ENCODE results near the gene TRPM3.

GRCh38 chr9:70539001-70539400, 582.4 kb downstream of the TRPM3 start:
- TF ChIP-seq EZH2 (IDR thresholded peaks at IDR 0.05; ENCODE audit: low read depth) = no peak
- TF ChIP-seq, protein P1, sequence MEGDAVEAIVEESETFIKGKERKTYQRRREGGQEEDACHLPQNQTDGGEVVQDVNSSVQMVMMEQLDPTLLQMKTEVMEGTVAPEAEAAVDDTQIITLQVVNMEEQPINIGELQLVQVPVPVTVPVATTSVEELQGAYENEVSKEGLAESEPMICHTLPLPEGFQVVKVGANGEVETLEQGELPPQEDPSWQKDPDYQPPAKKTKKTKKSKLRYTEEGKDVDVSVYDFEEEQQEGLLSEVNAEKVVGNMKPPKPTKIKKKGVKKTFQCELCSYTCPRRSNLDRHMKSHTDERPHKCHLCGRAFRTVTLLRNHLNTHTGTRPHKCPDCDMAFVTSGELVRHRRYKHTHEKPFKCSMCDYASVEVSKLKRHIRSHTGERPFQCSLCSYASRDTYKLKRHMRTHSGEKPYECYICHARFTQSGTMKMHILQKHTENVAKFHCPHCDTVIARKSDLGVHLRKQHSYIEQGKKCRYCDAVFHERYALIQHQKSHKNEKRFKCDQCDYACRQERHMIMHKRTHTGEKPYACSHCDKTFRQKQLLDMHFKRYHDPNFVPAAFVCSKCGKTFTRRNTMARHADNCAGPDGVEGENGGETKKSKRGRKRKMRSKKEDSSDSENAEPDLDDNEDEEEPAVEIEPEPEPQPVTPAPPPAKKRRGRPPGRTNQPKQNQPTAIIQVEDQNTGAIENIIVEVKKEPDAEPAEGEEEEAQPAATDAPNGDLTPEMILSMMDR (conservative IDR thresholded peaks at IDR 0.05) = no peak
